OCI-LY1 (cell line): ENCODE results near the gene VPS25.

Experiments
- H2AFZ ChIP-seq: fragments of 200-600 bp; sonication (generic), shearing (Covaris generic); 2 replicates; pipeline ENCODE4 v1.6.0; 2014; ENCODE audit warnings: antibody characterized with exemption, mild to moderate bottlenecking, low read length
- H3F3A ChIP-seq: fragments of 200-600 bp; sonication (generic), shearing (Covaris generic); 2 replicates; pipeline ENCODE4 v1.6.0; 2014; ENCODE audit warnings: mild to moderate bottlenecking, antibody characterized with exemption, low read length, moderate library complexity; ENCODE audit not compliant: insufficient read depth
- H3K27ac ChIP-seq: fragments of 200-600 bp; sonication (generic); 2 replicates; pipeline ENCODE4 v1.5.1; 2014; ENCODE audit warnings: low read length, mixed run types, mild to moderate bottlenecking, low read depth; ENCODE audit not compliant: poor library complexity, severe bottlenecking
- H3K27me3 ChIP-seq: fragments of 200-600 bp; sonication (generic); 2 replicates; pipeline ENCODE4 v1.6.0; 2014; ENCODE audit warnings: antibody characterized with exemption, mild to moderate bottlenecking, low read length, moderate library complexity; ENCODE audit not compliant: insufficient read depth
- H3K36me3 ChIP-seq: fragments of 200-600 bp; sonication (generic); 2 replicates; pipeline ENCODE4 v1.6.1; 2014; ENCODE audit warnings: mild to moderate bottlenecking, antibody characterized with exemption, low read length, moderate library complexity, mixed read lengths; ENCODE audit not compliant: insufficient read depth
- H3K4me1 ChIP-seq: fragments of 200-600 bp; sonication (generic); 2 replicates; pipeline ENCODE4 v1.5.1; 2014; ENCODE audit warnings: mild to moderate bottlenecking, low read length, moderate library complexity; ENCODE audit not compliant: insufficient read depth, severe bottlenecking
- H3K4me2 ChIP-seq: fragments of 200-600 bp; sonication (generic), shearing (Covaris generic); 2 replicates; pipeline ENCODE4 v1.6.1; 2014; ENCODE audit warnings: low read length
- H3K4me3 ChIP-seq: fragments of 200-600 bp; sonication (generic); 2 replicates; pipeline ENCODE4 v1.5.1; 2014; ENCODE audit warnings: low read length, low read depth, mild to moderate bottlenecking, mixed read lengths; ENCODE audit not compliant: poor library complexity, severe bottlenecking
- H3K79me2 ChIP-seq: fragments of 200-600 bp; shearing (Covaris generic); 2 replicates; pipeline ENCODE4 v1.6.1; 2016; ENCODE audit warnings: mixed run types, low read length, mixed read lengths; ENCODE audit not compliant: insufficient read depth
- H3K9ac ChIP-seq: fragments of 200-600 bp; sonication (generic), shearing (Covaris generic); 2 replicates; pipeline ENCODE4 v1.6.1; 2014; ENCODE audit warnings: mild to moderate bottlenecking, low read length, mixed read lengths
- H3K9me2 ChIP-seq: fragments of 200-600 bp; sonication (generic), shearing (Covaris generic); 2 replicates; pipeline ENCODE4 v1.6.1; 2014; ENCODE audit warnings: low read depth, mild to moderate bottlenecking, low read length, mixed read lengths
- H3K9me3 ChIP-seq: fragments of 200-600 bp; shearing (Covaris generic); 2 replicates; pipeline ENCODE4 v1.6.1; 2014; ENCODE audit warnings: low read length, mixed read lengths
- H4K20me1 ChIP-seq: fragments of 200-600 bp; sonication (generic), shearing (Covaris generic); 2 replicates; pipeline ENCODE4 v1.6.0; 2016; ENCODE audit warnings: mild to moderate bottlenecking, low read length; ENCODE audit not compliant: insufficient read depth
- EZH2 ChIP-seq: fragments of 200-600 bp; sonication (generic), shearing (Covaris generic); IDR thresholded peaks from 2 replicates; pipeline ENCODE4 v1.8.0; 2017; ENCODE audit warnings: borderline replicate concordance, mixed run types, mild to moderate bottlenecking, antibody characterized with exemption, low read length, moderate library complexity, mixed read lengths
- TF ChIP-seq, protein P1 (sequence below): fragments of 200-600 bp; sonication (generic), shearing (Covaris generic); IDR thresholded peaks from 2 replicates; pipeline ENCODE4 v1.5.1; 2017; ENCODE audit warnings: mild to moderate bottlenecking, antibody characterized with exemption, low read length, moderate library complexity, mixed read lengths

The VPS25 gene

DNA sequence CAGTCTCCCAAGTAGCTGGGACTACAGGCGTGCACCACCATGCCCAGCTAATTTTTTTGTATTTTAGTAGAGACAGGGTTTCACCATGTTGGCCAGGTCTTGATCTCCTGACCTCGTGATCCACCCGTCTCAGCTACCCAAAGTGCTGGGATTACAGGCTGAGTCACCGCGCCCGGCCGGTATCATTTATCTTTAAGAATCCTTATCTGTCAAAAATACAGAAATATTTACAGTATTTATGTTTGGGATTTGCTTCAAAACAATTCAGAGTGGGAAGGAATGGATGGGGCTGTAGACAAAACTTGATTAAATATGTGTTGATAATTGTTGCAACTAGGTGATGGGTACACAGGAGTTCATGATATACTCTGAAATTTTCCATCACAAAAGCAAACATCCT, 47.9 kb downstream of the VPS25 start:
- H3K36me3 ChIP-seq, result peaks cover 50% of the 10 kb centered on the region
- TF ChIP-seq, protein P1, sequence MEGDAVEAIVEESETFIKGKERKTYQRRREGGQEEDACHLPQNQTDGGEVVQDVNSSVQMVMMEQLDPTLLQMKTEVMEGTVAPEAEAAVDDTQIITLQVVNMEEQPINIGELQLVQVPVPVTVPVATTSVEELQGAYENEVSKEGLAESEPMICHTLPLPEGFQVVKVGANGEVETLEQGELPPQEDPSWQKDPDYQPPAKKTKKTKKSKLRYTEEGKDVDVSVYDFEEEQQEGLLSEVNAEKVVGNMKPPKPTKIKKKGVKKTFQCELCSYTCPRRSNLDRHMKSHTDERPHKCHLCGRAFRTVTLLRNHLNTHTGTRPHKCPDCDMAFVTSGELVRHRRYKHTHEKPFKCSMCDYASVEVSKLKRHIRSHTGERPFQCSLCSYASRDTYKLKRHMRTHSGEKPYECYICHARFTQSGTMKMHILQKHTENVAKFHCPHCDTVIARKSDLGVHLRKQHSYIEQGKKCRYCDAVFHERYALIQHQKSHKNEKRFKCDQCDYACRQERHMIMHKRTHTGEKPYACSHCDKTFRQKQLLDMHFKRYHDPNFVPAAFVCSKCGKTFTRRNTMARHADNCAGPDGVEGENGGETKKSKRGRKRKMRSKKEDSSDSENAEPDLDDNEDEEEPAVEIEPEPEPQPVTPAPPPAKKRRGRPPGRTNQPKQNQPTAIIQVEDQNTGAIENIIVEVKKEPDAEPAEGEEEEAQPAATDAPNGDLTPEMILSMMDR, result no peak
- TF ChIP-seq EZH2, result no peak
- no peaks in the 10 kb centered on the region for H3K27me3 ChIP-seq
- no peaks in the 10 kb centered on the region for H4K20me1 ChIP-seq
- H3F3A ChIP-seq, result 0 out of 2 replicates have a peak, but pooled peaks cover 8% of the 10 kb centered on the region
- no peak overlapping the region for H3K9ac ChIP-seq
- no peak overlapping the region for H2AFZ ChIP-seq
- H3K9me2 ChIP-seq, result no peaks in the 10 kb centered on the region
- no peak overlapping the region for H3K27ac ChIP-seq
- H3K9me3 ChIP-seq, result no peaks in the 10 kb centered on the region
- H3K4me2 ChIP-seq, result no peak overlapping the region
- H3K4me3 ChIP-seq, result no peak overlapping the region
- peaks cover 7% of the 10 kb centered on the region for H3K79me2 ChIP-seq
- peaks cover 19% of the 10 kb centered on the region for H3K4me1 ChIP-seq

- Histone ChIP-seq H2AFZ (no peak overlapping the region), H3K79me2 (peaks cover 7% of the 10 kb centered on the region), H3K9me2 (no peaks in the 10 kb centered on the region), H3F3A (no peaks in the 10 kb centered on the region), H3K27ac (no peak overlapping the region), H3K4me2 (no peak overlapping the region), H3K27me3 (no peaks in the 10 kb centered on the region), H3K9ac (no peak overlapping the region), H3K9me3 (no peaks in the 10 kb centered on the region), H3K4me1 (peaks cover 24% of the 10 kb centered on the region), H4K20me1 (no peaks in the 10 kb centered on the region), H3K4me3 (no peak overlapping the region), H3K36me3 (no peaks in the 10 kb centered on the region)
- TF ChIP-seq, protein P1, result no peak
- no peak for TF ChIP-seq EZH2
These were observed 54.2 kb downstream of the VPS25 start for GRCh38 chr17:42827472-42827871.
